ENCODE measurements around the gene FAM78A.

GRCh38 chr9:131290036-131290766 is 13.9 kb upstream of the FAM78A start:
- TF ChIP-seq CTCF (IDR thresholded peaks at IDR 0.05) (no peak), POLR2A (IDR thresholded peaks at IDR 0.05; ENCODE audit: low read depth) (no peak), EP300 (IDR thresholded peaks at IDR 0.05) (no peak)

All from esophagus muscularis mucosa (tissue), 4 donors.